SJSA1 (cell line): ENCODE measurements around the gene PGM1. TPM values are rescaled to one million over a fixed set of nuclear protein-coding genes. Genes with fewer than 3 reads are reported as not detected.

Experiments
- DNase-seq, 2 experiments: peaks; one replicate each; pipeline ENCODE4 v3.0.0-alpha.2; 2015 to 2020; ENCODE audit warnings: low spot score in 2 of 2, low read depth in 1 of 2
- H3K27ac ChIP-seq: fragments of 250-450 bp; sonication (Bioruptor Pico); 2 replicates; pipeline ENCODE4 v1.5.1; 2020; ENCODE audit warnings: mild to moderate bottlenecking, moderate library complexity
- H3K27me3 ChIP-seq: fragments of 250-450 bp; sonication (Bioruptor Pico); replicated peaks from 2 replicates; pipeline ENCODE4 v1.5.1; 2020; ENCODE audit warnings: mild to moderate bottlenecking, moderate library complexity
- H3K36me3 ChIP-seq: fragments of 250-450 bp; sonication (Bioruptor Pico); 2 replicates; pipeline ENCODE4 v1.5.1; 2020; ENCODE audit warnings: mild to moderate bottlenecking
- H3K4me1 ChIP-seq: fragments of 250-450 bp; sonication (Bioruptor Pico); replicated peaks from 2 replicates; pipeline ENCODE4 v1.6.1; 2021; ENCODE audit warnings: mild to moderate bottlenecking
- H3K4me3 ChIP-seq: fragments of 250-450 bp; sonication (Bioruptor Pico); 2 replicates; pipeline ENCODE4 v1.5.1; 2020; ENCODE audit warnings: mild to moderate bottlenecking
- H3K9me3 ChIP-seq: fragments of 250-450 bp; sonication (Bioruptor Pico); replicated peaks from 2 replicates; pipeline ENCODE4 v1.5.1; 2020; ENCODE audit warnings: mild to moderate bottlenecking
- total RNA-seq: library from RNA; depleted of rRNA; stranded (reverse); fragments of >200 nt; shearing (Covaris generic); gene quantifications from 2 replicates; pipeline ENCODE4 v1.2.3, GENCODE V29; 2014

The PGM1 gene
- total RNA-seq, 1 experiment from 2014 or later, result 42.6 TPM

DNA sequence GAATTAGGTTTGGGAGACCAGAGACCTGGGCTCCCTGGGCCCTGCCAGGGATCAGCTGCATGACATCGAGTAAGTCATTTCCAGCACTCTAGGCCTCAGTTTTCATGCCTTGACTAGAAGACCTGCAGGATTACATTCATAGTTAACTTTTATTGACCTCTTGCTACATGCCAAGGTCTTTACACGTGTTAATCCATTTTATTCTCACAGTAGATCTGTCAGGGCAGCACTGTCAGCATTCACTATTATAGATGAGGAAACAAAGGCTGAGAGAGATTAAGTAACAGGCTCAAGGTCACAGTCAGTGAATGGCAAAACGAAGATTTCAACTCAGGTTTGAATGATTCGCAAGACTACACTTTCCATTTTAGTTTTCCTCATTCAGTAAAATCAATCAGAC is 37.0 kb downstream of the PGM1 start:
- H3K27ac ChIP-seq, result no peak overlapping the region
- DNase-seq, result no peak
- no peaks in the 10 kb centered on the region for H3K27me3 ChIP-seq
- H3K36me3 ChIP-seq, result peaks cover 4% of the 10 kb centered on the region; the same call in 1 of the 2 replicates
- H3K4me3 ChIP-seq, result no peak overlapping the region
- H3K9me3 ChIP-seq, result no peaks in the 10 kb centered on the region
- peaks cover 8% of the 10 kb centered on the region for H3K4me1 ChIP-seq

GRCh38 chr1:63630666-63631065 is 37.5 kb downstream of the PGM1 start:
- peaks cover 4% of the 10 kb centered on the region; the same call in 1 of the 2 replicates for H3K36me3 ChIP-seq
- no peak overlapping the region for H3K4me3 ChIP-seq
- H3K9me3 ChIP-seq, result no peaks in the 10 kb centered on the region
- H3K27me3 ChIP-seq, result no peaks in the 10 kb centered on the region
- H3K27ac ChIP-seq, result no peak overlapping the region
- DNase-seq, result no peak
- peaks cover 12% of the 10 kb centered on the region for H3K4me1 ChIP-seq

- no peaks in the 10 kb centered on the region for H3K27me3 ChIP-seq
- no peak for DNase-seq
- H3K4me1 ChIP-seq, result peaks cover 21% of the 10 kb centered on the region
- H3K9me3 ChIP-seq, result no peaks in the 10 kb centered on the region
- no peak overlapping the region for H3K4me3 ChIP-seq
- H3K36me3 ChIP-seq, result peaks cover 14% of the 10 kb centered on the region; the same call in 1 of the 2 replicates
- no peak overlapping the region for H3K27ac ChIP-seq
Measured at GRCh38 chr1:63632110-63632509, 38.9 kb downstream of the PGM1 start.

- Histone ChIP-seq H3K4me3 (no peak overlapping the region), H3K4me1 (peaks cover 21% of the 10 kb centered on the region), H3K36me3 (peaks cover 15% of the 10 kb centered on the region; the same call in 1 of the 2 replicates), H3K9me3 (no peaks in the 10 kb centered on the region), H3K27me3 (no peaks in the 10 kb centered on the region), H3K27ac (no peak overlapping the region)
- DNase-seq, result no peak
Measured at GRCh38 chr1:63633281-63633680, 40.1 kb downstream of the PGM1 start.

DNA sequence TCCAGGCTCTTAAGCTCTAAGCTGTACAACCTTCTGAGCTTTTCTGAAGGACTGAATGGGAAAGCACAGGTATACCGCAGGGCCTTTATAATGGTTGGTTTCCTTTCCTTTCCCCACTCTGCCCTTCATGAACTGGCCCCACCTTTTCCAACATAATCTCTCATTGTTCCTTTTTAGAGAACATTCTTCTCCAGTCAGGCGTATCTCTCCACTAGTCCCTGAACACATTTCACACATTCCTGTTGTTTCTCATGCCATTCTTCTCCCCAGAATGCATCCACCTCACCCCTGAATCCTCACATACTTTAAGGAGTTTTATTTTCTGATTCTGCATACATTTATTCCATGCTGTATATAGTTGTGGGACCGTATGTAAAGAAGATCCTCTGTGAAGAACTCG is 41.3 kb downstream of the PGM1 start:
- DNase-seq, result no peak
- H3K27me3 ChIP-seq, result no peaks in the 10 kb centered on the region
- H3K4me3 ChIP-seq, result no peak overlapping the region
- no peak overlapping the region for H3K27ac ChIP-seq
- H3K9me3 ChIP-seq, result no peaks in the 10 kb centered on the region
- H3K36me3 ChIP-seq, result peaks cover 19% of the 10 kb centered on the region; the same call in 1 of the 2 replicates
- peaks cover 21% of the 10 kb centered on the region for H3K4me1 ChIP-seq

DNA sequence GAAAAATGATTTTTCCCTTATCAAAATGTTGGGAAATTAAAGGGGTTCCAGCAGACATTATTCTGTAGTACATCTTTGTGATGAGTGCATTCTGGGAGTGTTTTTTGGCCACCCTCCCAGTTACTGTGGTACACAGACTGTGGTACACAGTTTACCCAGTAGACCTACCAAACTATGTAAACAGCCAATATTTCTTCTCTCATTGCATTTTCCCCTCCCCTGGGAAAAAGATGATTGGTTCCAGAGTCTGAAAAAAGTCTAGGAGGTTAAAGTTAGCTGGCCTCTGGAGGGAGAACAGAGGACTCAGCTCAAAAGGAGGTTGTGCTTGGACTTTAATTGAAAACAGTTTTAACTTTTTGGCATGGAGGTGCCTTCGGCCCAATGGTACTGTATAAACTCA is 42.5 kb downstream of the PGM1 start:
- Histone ChIP-seq H3K27ac (no peak overlapping the region), H3K4me1 (peaks cover 21% of the 10 kb centered on the region), H3K36me3 (peaks cover 19% of the 10 kb centered on the region; the same call in 1 of the 2 replicates), H3K9me3 (no peaks in the 10 kb centered on the region), H3K4me3 (no peak overlapping the region), H3K27me3 (no peaks in the 10 kb centered on the region)
- peak in 1 of 2 experiments; percentile 55 for DNase-seq

GRCh38 chr1:63636192-63637105 is 43.2 kb downstream of the PGM1 start:
- Histone ChIP-seq H3K36me3 (peaks cover 19% of the 10 kb centered on the region; the same call in 1 of the 2 replicates), H3K4me3 (no peak overlapping the region), H3K27me3 (no peaks in the 10 kb centered on the region), H3K27ac (no peak overlapping the region), H3K4me1 (peaks cover 21% of the 10 kb centered on the region), H3K9me3 (no peaks in the 10 kb centered on the region)
- DNase-seq, result no peak

GRCh38 chr1:63638471-63638870 is 45.3 kb downstream of the PGM1 start:
- no peak overlapping the region for H3K27ac ChIP-seq
- DNase-seq, result no peak
- H3K4me3 ChIP-seq, result no peak overlapping the region
- H3K4me1 ChIP-seq, result peaks cover 21% of the 10 kb centered on the region
- no peaks in the 10 kb centered on the region for H3K27me3 ChIP-seq
- H3K9me3 ChIP-seq, result no peaks in the 10 kb centered on the region
- peaks cover 15% of the 10 kb centered on the region; the same call in 1 of the 2 replicates for H3K36me3 ChIP-seq

- Histone ChIP-seq H3K4me3 (no peak overlapping the region), H3K27ac (no peak overlapping the region)
- no peak for DNase-seq
Measured at GRCh38 chr1:63638875-63639274, 45.7 kb downstream of the PGM1 start.

GRCh38 chr1:63640633-63641567 is 47.7 kb downstream of the PGM1 start:
- H3K9me3 ChIP-seq, result no peaks in the 10 kb centered on the region
- H3K27me3 ChIP-seq, result no peaks in the 10 kb centered on the region
- H3K4me3 ChIP-seq, result no peak overlapping the region
- H3K27ac ChIP-seq, result no peak overlapping the region
- peaks cover 7% of the 10 kb centered on the region for H3K4me1 ChIP-seq
- DNase-seq, result no peak
- peaks cover 15% of the 10 kb centered on the region; the same call in 1 of the 2 replicates for H3K36me3 ChIP-seq

More at GRCh38 chr1:63638875-63639274, 45.7 kb downstream of the PGM1 start:
- Histone ChIP-seq H3K27me3 (no peaks in the 10 kb centered on the region), H3K4me1 (peaks cover 21% of the 10 kb centered on the region), H3K36me3 (peaks cover 15% of the 10 kb centered on the region; the same call in 1 of the 2 replicates), H3K9me3 (no peaks in the 10 kb centered on the region)

- Histone ChIP-seq H3K36me3 (peaks cover 9% of the 10 kb centered on the region; the same call in 1 of the 2 replicates), H3K4me1 (no peaks in the 10 kb centered on the region), H3K27ac (no peak overlapping the region), H3K4me3 (no peak overlapping the region), H3K9me3 (no peaks in the 10 kb centered on the region), H3K27me3 (no peaks in the 10 kb centered on the region)
- DNase-seq, result no peak
Measured at GRCh38 chr1:63641615-63642014, 48.4 kb downstream of the PGM1 start.

GRCh38 chr1:63642901-63643300 is 49.7 kb downstream of the PGM1 start:
- Histone ChIP-seq H3K27ac (no peak overlapping the region), H3K36me3 (0 out of 2 replicates have a peak, but pooled peaks cover 5% of the 10 kb centered on the region), H3K4me3 (no peak overlapping the region), H3K4me1 (no peaks in the 10 kb centered on the region), H3K27me3 (no peaks in the 10 kb centered on the region), H3K9me3 (no peaks in the 10 kb centered on the region)
- DNase-seq, result no peak

DNA sequence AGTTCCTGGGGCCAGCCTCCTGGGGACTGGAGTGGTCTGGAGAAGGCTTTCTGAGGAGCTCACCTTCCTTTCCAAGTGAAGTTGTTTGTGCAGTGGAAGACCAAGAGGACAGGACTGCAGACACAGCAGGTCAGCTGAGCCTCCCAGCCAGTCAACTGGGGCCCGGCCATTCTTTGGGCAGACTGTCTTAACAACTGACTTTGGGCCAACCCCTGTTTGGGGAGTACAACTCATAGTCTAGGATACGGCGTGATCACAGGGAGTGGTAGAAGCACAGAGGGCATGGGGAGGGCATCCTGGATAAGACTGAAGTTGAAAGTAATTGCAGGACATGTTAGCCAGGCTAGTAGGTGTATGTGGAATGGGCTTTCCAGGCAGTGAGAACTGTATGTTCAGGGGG is 50.3 kb downstream of the PGM1 start:
- no peaks in the 10 kb centered on the region for H3K4me1 ChIP-seq
- DNase-seq, result no peak

More for the DNA sequence above, 50.3 kb downstream of the PGM1 start:
- 0 out of 2 replicates have a peak, but pooled peaks cover 5% of the 10 kb centered on the region for H3K36me3 ChIP-seq
- no peak overlapping the region for H3K27ac ChIP-seq
- H3K9me3 ChIP-seq, result no peaks in the 10 kb centered on the region
- H3K4me3 ChIP-seq, result no peak overlapping the region
- no peaks in the 10 kb centered on the region for H3K27me3 ChIP-seq
